Karpas-422 (cell line): ENCODE measurements around the gene LZTFL1. TPM values are rescaled to one million over a fixed set of nuclear protein-coding genes. Genes with fewer than 3 reads are reported as not detected.

ENCODE experiments used
- DNase-seq: peaks from one replicate; pipeline ENCODE4 v3.0.0-alpha.2; 2015
- H2AFZ ChIP-seq: fragments of 200-600 bp; sonication (generic); 2 replicates; pipeline ENCODE4 v1.6.1; 2014; ENCODE audit warnings: antibody characterized with exemption, low read length, mixed read lengths
- H3K27ac ChIP-seq: fragments of 200-600 bp; sonication (generic); 2 replicates; pipeline ENCODE4 v1.5.1; 2014; ENCODE audit warnings: mild to moderate bottlenecking, low read length, moderate library complexity
- H3K27me3 ChIP-seq: fragments of 200-600 bp; sonication (generic); 2 replicates; pipeline ENCODE4 v1.6.1; 2014; ENCODE audit warnings: low read length, mixed read lengths
- H3K36me3 ChIP-seq: fragments of 200-600 bp; sonication (generic); 2 replicates; pipeline ENCODE4 v1.6.1; 2014; ENCODE audit warnings: low read length, mixed read lengths; ENCODE audit not compliant: insufficient read depth
- H3K4me1 ChIP-seq: fragments of 200-600 bp; sonication (generic); 2 replicates; pipeline ENCODE4 v1.6.1; 2014; ENCODE audit warnings: mild to moderate bottlenecking, low read length, mixed read lengths
- H3K4me2 ChIP-seq: fragments of 200-600 bp; sonication (generic); 2 replicates; pipeline ENCODE4 v1.6.1; 2014; ENCODE audit warnings: low read length, low read depth, mild to moderate bottlenecking; ENCODE audit not compliant: poor library complexity, severe bottlenecking
- H3K4me3 ChIP-seq: fragments of 200-600 bp; sonication (generic); 2 replicates; pipeline ENCODE4 v1.5.1; 2014; ENCODE audit warnings: mild to moderate bottlenecking, antibody characterized with exemption, low read length, mixed read lengths
- H3K79me2 ChIP-seq: fragments of 200-600 bp; sonication (generic); 2 replicates; pipeline ENCODE4 v1.6.1; 2014; ENCODE audit warnings: mild to moderate bottlenecking, low read length, mixed read lengths
- H3K9ac ChIP-seq: fragments of 200-600 bp; sonication (generic); 2 replicates; pipeline ENCODE4 v1.6.0; 2014; ENCODE audit warnings: low read length
- H3K9me2 ChIP-seq: fragments of 200-600 bp; sonication (generic), shearing (Covaris generic); replicated peaks from 2 replicates; pipeline ENCODE4 v1.6.0; 2014; ENCODE audit warnings: mild to moderate bottlenecking, low read length, moderate library complexity; ENCODE audit not compliant: insufficient read depth
- H3K9me3 ChIP-seq: fragments of 300-700, 200-600 bp; sonication (generic); 2 replicates; pipeline ENCODE4 v1.6.1; 2014; ENCODE audit warnings: low read length, mixed read lengths
- H4K20me1 ChIP-seq: fragments of 200-600 bp; sonication (generic); 2 replicates; pipeline ENCODE4 v1.6.1; 2014; ENCODE audit warnings: mild to moderate bottlenecking, antibody characterized with exemption, low read length, low read depth; ENCODE audit not compliant: insufficient read depth
- total RNA-seq: library from RNA; depleted of rRNA; stranded (reverse); fragments of >200 nt; shearing (Covaris generic); gene quantifications from 2 replicates; pipeline ENCODE4 v1.2.3, GENCODE V29; 2014; ENCODE audit warnings: low replicate concordance; rRNA removed

The LZTFL1 gene
- total RNA-seq, 1 experiment from 2014 or later, result 4.9 TPM

- DNase-seq, result no peak
- Histone ChIP-seq H3K36me3 (no peaks in the 10 kb centered on the region), H3K9me3 (no peaks in the 10 kb centered on the region), H3K4me2 (no peak overlapping the region), H3K4me1 (no peaks in the 10 kb centered on the region), H3K27me3 (no peaks in the 10 kb centered on the region), H4K20me1 (no peaks in the 10 kb centered on the region), H2AFZ (no peak overlapping the region), H3K27ac (no peak overlapping the region), H3K79me2 (no peaks in the 10 kb centered on the region), H3K9ac (no peak overlapping the region), H3K4me3 (no peak overlapping the region), H3K9me2 (no peaks in the 10 kb centered on the region)
These were observed 65.7 kb downstream of the LZTFL1 start for GRCh38 chr3:45776301-45776595.

- no peaks in the 10 kb centered on the region for H3K9me2 ChIP-seq
- no peaks in the 10 kb centered on the region for H3K4me1 ChIP-seq
- H3K9ac ChIP-seq, result no peak overlapping the region
- no peaks in the 10 kb centered on the region for H3K79me2 ChIP-seq
- no peak overlapping the region for H3K4me2 ChIP-seq
- H4K20me1 ChIP-seq, result no peaks in the 10 kb centered on the region
- H2AFZ ChIP-seq, result no peak overlapping the region
- no peak overlapping the region for H3K27ac ChIP-seq
- no peak for DNase-seq
- H3K4me3 ChIP-seq, result no peak overlapping the region
- H3K9me3 ChIP-seq, result no peaks in the 10 kb centered on the region
- no peaks in the 10 kb centered on the region for H3K27me3 ChIP-seq
- no peaks in the 10 kb centered on the region for H3K36me3 ChIP-seq
These were observed 66.2 kb downstream of the LZTFL1 start for GRCh38 chr3:45775571-45776300.

DNA sequence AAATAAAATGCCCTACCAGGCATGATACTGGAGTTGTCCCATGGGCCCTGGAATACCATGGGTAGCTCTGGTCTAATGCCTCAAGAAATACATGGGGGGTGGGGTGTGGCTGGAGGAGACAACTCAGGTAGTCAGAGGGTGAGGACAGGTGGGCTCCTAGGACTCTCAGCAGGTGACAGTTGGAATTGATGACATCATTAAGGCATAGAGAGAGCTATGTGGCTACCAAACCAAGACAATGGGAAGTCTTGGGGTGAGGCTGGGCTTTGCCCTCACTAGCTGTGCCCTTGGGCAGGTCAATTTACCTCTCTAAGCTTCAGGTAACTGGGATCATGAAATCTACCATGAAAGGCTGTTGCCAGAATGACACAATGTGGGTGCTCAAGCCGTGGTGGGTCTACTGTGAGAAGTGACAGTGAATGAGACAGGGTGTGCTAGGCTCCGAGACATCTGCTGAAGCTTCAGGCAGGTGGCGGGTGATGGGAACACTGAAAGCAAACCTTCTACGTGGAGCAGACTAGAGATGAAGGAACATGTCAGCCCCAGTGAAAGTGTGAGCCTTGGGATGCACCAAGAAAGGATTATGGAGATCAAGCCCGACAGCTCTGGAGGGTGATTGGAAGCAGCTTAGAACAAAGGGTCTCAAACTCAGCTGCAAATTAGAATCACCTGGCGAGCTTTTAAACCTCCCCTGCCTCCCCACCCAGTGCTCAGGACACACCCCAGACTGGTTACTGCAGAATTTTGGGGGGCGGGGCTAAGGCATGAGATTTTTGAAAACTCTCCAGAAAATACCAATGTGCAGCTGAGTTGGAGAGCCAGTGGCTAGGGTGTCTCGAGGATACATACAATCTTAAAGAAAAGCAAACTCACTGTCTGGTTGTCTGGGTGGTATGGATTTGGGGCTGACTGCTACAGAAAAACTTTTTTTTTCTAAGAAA is 67.1 kb downstream of the LZTFL1 start:
- no peak for DNase-seq
- no peaks in the 10 kb centered on the region for H4K20me1 ChIP-seq
- H3K27ac ChIP-seq, result no peak overlapping the region
- no peak overlapping the region for H3K4me2 ChIP-seq
- H3K4me1 ChIP-seq, result no peaks in the 10 kb centered on the region
- no peaks in the 10 kb centered on the region for H3K9me3 ChIP-seq
- H3K36me3 ChIP-seq, result no peaks in the 10 kb centered on the region
- no peaks in the 10 kb centered on the region for H3K79me2 ChIP-seq
- H3K27me3 ChIP-seq, result no peaks in the 10 kb centered on the region
- no peak overlapping the region for H2AFZ ChIP-seq
- H3K9ac ChIP-seq, result no peak overlapping the region
- no peaks in the 10 kb centered on the region for H3K9me2 ChIP-seq
- H3K4me3 ChIP-seq, result no peak overlapping the region

DNA sequence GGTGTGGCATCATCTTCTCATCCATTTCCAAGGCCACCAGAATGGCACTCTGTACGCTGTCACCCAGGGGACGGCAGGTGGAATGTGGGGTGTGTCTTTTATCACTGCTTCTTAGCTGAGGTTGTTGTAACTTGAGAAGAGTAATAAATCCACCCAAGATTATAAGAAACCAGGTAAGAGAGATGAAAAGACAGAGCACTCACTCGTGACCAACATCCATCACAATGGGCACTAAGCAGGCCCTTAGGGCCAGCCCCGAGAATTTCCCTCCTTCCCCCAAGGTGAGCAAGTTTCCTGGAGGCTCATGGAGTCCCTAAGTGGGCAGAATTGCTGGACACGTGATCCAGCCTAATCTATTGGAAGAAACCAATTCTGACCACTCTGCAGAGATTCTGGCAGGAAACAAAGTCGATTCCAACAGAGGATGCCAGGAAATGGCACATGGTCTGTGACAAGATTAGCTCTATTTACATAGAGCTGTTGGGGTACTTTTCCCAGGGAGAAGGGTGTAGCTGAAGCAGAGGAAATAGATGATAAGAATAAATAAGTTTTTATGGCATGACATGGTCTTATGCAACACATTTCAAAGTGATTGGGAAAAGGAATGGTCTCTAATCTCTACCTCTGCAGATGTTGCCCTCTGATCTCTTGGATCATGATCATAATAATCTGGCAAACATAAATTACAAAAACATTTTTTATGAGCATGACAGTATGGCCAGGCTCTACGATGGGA is 68.0 kb downstream of the LZTFL1 start:
- H3K4me3 ChIP-seq, result no peak overlapping the region
- H4K20me1 ChIP-seq, result no peaks in the 10 kb centered on the region
- H3K4me1 ChIP-seq, result no peaks in the 10 kb centered on the region
- no peaks in the 10 kb centered on the region for H3K9me3 ChIP-seq
- H3K9ac ChIP-seq, result no peak overlapping the region
- H3K36me3 ChIP-seq, result no peaks in the 10 kb centered on the region
- H3K9me2 ChIP-seq, result no peaks in the 10 kb centered on the region
- no peaks in the 10 kb centered on the region for H3K27me3 ChIP-seq
- no peak overlapping the region for H2AFZ ChIP-seq
- H3K4me2 ChIP-seq, result no peak overlapping the region
- H3K27ac ChIP-seq, result no peak overlapping the region
- no peaks in the 10 kb centered on the region for H3K79me2 ChIP-seq
- DNase-seq, result no peak

Other genes with a start within 250 kb of the LZTFL1 start
- gene LIMD1, start 247.4 kb downstream of the LZTFL1 start, total RNA-seq, result 3.5 and 5.7 TPM in 2 replicates
- gene SACM1L, start 152.7 kb downstream of the LZTFL1 start, total RNA-seq, result 41.9 and 61.8 TPM in 2 replicates
- gene SLC6A20, start 45.6 kb downstream of the LZTFL1 start, total RNA-seq, result not detected in 2 replicates
- not detected in 2 replicates for gene CCR9, start 44.4 kb upstream of the LZTFL1 start, total RNA-seq
- not detected in 2 replicates for gene CXCR6, start 101.3 kb upstream of the LZTFL1 start, total RNA-seq
- gene FYCO1, start 153.7 kb upstream of the LZTFL1 start, total RNA-seq, result 7.3 and 7.4 TPM in 2 replicates
- gene XCR1, start 185.4 kb upstream of the LZTFL1 start, total RNA-seq, result not detected in 2 replicates